ENCODE measurements around the gene POLR2H.

Gene POLR2H

DNA sequence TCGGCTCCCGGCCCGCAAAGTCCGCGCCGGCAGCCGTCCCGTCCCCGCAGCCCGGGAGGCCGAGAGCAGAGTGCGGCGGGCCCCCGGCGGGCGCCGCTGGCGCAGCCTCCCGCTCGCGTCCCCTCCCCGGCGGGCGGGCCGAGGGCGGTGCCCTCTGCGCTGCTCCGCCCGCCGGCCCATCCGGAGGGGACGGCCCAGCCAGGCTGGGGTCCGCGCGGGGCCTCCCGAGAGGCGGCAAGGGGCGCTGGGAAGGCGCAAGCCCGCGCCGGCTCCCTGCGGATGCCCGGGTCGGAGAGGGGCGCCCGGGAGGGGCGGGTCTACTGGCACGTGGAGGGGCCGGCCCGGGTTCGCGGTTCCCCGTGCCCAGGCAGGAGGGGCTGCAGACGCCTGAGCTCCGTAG, at the start of gene POLR2H, which contains the start of gene CLCN2:
POLR2H (plus strand) TSS at position 179 of the 400 bp plus-strand sequence. CDS start 1,783 bp downstream, outside the sequence.
CLCN2 (minus strand) TSS at position 74 of the 400 bp plus-strand sequence. CDS start 126 bp downstream, outside the sequence.
- peak; percentile 24 for DNase-seq

GRCh38 chr3:184314363-184314699, 47.2 kb upstream of the POLR2H start, which contains the start of gene EIF4G1:
Gene EIF4G1 (plus strand): TSS chr3:184314606. CDS start chr3:184315797, 1,191 bp downstream.
- DNase-seq: peak; percentile 96

GRCh38 chr3:184314700-184315542, 46.6 kb upstream of the POLR2H start:
- peak; percentile 70 for DNase-seq

DNA sequence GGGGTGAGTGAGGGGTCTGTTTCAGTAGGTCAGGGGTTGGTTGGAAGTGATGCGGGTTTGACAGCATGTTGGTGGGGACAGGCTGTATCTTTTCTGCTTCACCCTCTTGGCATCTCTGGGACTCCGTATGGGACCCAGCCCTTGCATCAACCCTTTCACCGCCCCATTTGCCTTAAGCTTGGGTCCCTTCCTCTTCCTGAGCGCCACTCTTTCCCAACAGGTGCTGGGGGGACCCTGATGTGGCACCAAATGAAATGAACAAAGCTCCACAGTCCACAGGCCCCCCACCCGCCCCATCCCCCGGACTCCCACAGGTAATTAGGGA, 46.0 kb upstream of the POLR2H start:
- DNase-seq: peak; percentile 34

- DNase-seq: peak; percentile 27
These were observed 45.4 kb upstream of the POLR2H start for GRCh38 chr3:184315871-184316661.

DNA sequence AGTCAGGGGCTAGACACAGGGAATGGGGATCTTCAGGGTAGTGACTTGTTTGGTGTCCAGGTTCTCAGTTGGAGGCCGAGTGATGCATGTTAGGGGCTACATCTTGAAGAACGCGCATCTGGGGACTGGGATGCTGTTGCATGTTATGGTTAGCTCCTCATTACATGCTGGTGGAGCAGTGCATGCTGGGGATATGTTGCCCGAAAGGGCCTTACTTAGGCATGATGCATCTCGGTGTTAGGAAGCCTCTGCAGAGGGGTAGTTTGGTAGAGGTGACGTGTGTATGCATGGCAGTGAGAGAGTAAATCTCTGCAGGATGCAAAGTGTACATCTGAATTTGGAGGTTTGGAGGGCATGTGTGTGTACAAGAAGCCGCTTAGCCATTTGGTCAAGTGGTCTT, 44.7 kb upstream of the POLR2H start:
- DNase-seq: no peak

GRCh38 chr3:184317201-184317600, 44.3 kb upstream of the POLR2H start:
- no peak for DNase-seq

DNA sequence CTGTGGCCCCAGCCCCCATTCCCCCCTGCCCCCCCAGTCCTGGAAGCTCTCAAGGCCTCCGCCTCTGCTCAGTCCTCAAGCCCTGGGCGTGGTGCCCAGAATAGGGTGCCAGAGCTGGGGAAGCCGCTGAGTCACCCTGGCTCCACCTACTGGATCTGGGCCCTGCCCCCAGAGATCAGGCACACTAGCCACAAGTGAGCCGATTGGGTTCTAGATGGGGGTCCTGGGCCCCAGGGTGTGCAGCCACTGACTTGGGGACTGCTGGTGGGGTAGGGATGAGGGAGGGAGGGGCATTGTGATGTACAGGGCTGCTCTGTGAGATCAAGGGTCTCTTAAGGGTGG, 41.4 kb upstream of the POLR2H start:
- peak; percentile 86 for DNase-seq

DNA sequence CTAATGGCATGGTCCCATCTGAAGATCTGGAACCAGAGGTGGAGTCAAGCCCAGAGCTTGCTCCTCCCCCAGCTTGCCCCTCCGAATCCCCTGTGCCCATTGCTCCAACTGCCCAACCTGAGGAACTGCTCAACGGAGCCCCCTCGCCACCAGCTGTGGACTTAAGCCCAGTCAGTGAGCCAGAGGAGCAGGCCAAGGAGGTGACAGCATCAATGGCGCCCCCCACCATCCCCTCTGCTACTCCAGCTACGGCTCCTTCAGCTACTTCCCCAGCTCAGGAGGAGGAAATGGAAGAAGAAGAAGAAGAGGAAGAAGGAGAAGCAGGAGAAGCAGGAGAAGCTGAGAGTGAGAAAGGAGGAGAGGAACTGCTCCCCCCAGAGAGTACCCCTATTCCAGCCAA, 39.8 kb upstream of the POLR2H start:
- DNase-seq: no peak

- peak; percentile 84 for DNase-seq
These were observed 38.6 kb upstream of the POLR2H start for GRCh38 chr3:184322731-184323487.

- no peak for DNase-seq
These were observed 37.8 kb upstream of the POLR2H start for GRCh38 chr3:184323696-184324095.

GRCh38 chr3:184325269-184325668, 36.2 kb upstream of the POLR2H start:
- DNase-seq: no peak

GRCh38 chr3:184325715-184326369, 35.7 kb upstream of the POLR2H start:
- DNase-seq: no peak

DNA sequence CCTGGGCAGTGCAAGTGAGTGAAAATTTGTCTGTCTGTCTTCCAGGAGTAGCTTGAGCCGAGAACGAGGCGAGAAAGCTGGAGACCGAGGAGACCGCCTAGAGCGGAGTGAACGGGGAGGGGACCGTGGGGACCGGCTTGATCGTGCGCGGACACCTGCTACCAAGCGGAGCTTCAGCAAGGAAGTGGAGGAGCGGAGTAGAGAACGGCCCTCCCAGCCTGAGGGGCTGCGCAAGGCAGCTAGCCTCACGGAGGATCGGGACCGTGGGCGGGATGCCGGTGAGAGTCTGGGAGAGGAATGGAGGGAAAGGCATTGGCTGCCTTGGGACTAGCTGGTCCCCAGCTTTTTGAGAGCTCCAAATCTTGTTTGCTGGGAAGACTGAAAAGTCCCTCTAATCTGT, 34.3 kb upstream of the POLR2H start:
- no peak for DNase-seq

DNA sequence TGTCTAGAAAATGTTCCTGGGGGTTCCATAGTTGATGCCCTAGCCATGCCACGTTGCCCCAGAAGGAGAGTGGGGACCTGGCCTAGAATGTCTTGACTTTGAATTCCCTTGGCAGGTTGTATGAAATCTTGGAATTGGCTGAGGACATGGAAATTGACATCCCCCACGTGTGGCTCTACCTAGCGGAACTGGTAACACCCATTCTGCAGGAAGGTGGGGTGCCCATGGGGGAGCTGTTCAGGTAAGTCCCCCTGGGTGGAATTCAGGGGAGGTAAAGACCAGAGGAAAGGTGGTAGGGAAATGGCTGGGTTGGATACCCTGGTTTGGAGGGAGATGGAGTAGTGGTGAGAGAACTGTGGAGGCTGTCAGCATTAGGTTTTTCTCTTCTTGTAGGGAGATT, 33.0 kb upstream of the POLR2H start:
- DNase-seq: no peak

- DNase-seq: no peak
These were observed 29.0 kb upstream of the POLR2H start for GRCh38 chr3:184332370-184333090.

GRCh38 chr3:184333190-184333589, 28.3 kb upstream of the POLR2H start:
- DNase-seq: no peak

- no peak for DNase-seq
These were observed 27.8 kb upstream of the POLR2H start for GRCh38 chr3:184333700-184334099.

DNA sequence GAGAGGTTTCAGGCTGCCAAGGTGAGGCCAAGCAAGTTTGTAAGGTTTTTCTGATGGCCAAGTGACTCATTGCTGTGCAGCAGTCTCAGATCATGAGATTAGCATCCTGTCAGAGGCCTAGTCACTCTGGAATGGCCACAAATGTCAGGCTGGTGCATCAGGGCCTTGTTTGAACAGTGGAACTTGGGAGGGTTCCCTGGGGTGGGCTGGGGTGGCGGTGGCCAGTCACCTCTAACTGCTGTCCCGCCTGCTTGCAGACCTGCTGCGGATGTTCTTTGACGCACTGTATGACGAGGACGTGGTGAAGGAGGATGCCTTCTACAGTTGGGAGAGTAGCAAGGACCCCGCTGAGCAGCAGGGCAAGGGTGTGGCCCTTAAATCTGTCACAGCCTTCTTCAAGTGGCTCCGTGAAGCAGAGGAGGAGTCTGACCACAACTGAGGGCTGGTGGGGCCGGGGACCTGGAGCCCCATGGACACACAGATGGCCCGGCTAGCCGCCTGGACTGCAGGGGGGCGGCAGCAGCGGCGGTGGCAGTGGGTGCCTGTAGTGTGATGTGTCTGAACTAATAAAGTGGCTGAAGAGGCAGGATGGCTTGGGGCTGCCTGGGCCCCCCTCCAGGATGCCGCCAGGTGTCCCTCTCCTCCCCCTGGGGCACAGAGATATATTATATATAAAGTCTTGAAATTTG, 26.9 kb upstream of the POLR2H start:
- DNase-seq: peak; percentile 30

DNA sequence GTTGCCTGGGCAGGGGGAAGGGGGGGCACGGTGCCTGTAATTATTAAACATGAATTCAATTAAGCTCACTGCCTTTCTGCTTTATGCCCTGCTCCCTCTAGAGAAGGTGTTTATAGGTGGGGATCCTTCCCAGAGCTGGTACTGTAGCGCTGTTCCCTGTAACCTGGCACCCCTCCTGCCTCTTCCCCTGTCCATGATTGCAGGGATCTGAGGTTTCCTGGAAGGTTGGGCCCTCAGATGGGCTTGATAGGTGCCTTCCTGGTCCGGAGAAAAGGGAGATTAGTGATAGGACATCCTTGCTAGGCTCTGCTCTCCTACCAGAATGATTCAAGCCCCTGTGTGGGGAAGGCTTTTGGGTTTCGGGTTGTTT, 26.2 kb upstream of the POLR2H start:
- DNase-seq: no peak
